ENCODE results near the gene SGMS1.

Gene SGMS1

GRCh38 chr10:50388181-50388580 is 235.6 kb downstream of the SGMS1 start:
- ChIA-PET POLR2A (ENCODE audit: low non-redundant PET) (no interaction called here), CTCF (interaction anchor here (0.6 kb wide), 2 partner anchors 56 to 115 kb away, joined by 3 to 4 read pairs; no protein-coding TSS in a partner anchor)
- DNase-seq (ENCODE audit: low spot score) = no peak
- no peak overlapping the region for H3K27ac ChIP-seq
- TF ChIP-seq, protein P1, sequence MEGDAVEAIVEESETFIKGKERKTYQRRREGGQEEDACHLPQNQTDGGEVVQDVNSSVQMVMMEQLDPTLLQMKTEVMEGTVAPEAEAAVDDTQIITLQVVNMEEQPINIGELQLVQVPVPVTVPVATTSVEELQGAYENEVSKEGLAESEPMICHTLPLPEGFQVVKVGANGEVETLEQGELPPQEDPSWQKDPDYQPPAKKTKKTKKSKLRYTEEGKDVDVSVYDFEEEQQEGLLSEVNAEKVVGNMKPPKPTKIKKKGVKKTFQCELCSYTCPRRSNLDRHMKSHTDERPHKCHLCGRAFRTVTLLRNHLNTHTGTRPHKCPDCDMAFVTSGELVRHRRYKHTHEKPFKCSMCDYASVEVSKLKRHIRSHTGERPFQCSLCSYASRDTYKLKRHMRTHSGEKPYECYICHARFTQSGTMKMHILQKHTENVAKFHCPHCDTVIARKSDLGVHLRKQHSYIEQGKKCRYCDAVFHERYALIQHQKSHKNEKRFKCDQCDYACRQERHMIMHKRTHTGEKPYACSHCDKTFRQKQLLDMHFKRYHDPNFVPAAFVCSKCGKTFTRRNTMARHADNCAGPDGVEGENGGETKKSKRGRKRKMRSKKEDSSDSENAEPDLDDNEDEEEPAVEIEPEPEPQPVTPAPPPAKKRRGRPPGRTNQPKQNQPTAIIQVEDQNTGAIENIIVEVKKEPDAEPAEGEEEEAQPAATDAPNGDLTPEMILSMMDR (conservative IDR thresholded peaks at IDR 0.05; ENCODE audit: low read depth) = no peak

DNA sequence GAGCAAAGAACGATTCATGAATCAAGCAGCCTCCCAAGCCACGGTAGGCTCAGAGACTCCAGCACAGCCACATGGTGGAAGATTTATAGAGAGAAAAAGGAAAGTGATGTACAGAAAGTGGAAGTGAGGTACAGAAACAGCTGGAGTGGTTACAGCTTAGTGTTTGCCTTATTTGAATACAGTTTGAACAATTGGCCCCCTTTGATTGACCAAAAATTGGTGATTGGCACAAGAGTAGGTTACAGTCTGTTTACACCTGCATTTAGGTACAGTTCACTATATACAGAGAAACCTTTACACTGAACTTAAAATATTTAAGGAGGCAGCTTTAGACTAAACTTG is 236.1 kb downstream of the SGMS1 start:
- CTCF ChIA-PET = interaction anchor here (0.6 kb wide), 2 partner anchors 55 to 115 kb away, joined by 3 to 4 read pairs; no protein-coding TSS in a partner anchor
- POLR2A ChIA-PET (ENCODE audit: low non-redundant PET) = no interaction called here

GRCh38 chr10:50387007-50387731 is 236.6 kb downstream of the SGMS1 start:
- no peak for DNase-seq (ENCODE audit: low spot score)
- ChIA-PET CTCF (no interaction called here), POLR2A (ENCODE audit: low non-redundant PET) (interaction anchor here (0.5 kb wide), 1 partner anchor 20 kb away, joined by 3 read pairs; no protein-coding TSS in a partner anchor)
- TF ChIP-seq, protein P1 (conservative IDR thresholded peaks at IDR 0.05; ENCODE audit: low read depth) = no peak
- no peak overlapping the region for H3K27ac ChIP-seq

More for the DNA sequence above, 236.1 kb downstream of the SGMS1 start:
- DNase-seq (ENCODE audit: low spot score) = no peak
- TF ChIP-seq, protein P1 (conservative IDR thresholded peaks at IDR 0.05; ENCODE audit: low read depth) = no peak
- no peak overlapping the region for H3K27ac ChIP-seq

- ChIA-PET POLR2A (ENCODE audit: low non-redundant PET) (no interaction called here), CTCF (no interaction called here)
- H3K27ac ChIP-seq = no peak overlapping the region
- TF ChIP-seq, protein P1 (conservative IDR thresholded peaks at IDR 0.05; ENCODE audit: low read depth) = no peak
- no peak for DNase-seq (ENCODE audit: low spot score)
Measured at GRCh38 chr10:50385624-50386023, 238.1 kb downstream of the SGMS1 start.

GRCh38 chr10:50384898-50385297 is 238.9 kb downstream of the SGMS1 start:
- H3K27ac ChIP-seq = no peak overlapping the region
- ChIA-PET CTCF (no interaction called here), POLR2A (ENCODE audit: low non-redundant PET) (no interaction called here)
- TF ChIP-seq, protein P1 (conservative IDR thresholded peaks at IDR 0.05; ENCODE audit: low read depth) = no peak
- no peak for DNase-seq (ENCODE audit: low spot score)

- CTCF ChIA-PET = no interaction called here
Measured at GRCh38 chr10:50384238-50384637, 239.5 kb downstream of the SGMS1 start.

More at GRCh38 chr10:50384238-50384637, 239.5 kb downstream of the SGMS1 start:
- no peak overlapping the region for H3K27ac ChIP-seq
- TF ChIP-seq, protein P1 (conservative IDR thresholded peaks at IDR 0.05; ENCODE audit: low read depth) = no peak
- POLR2A ChIA-PET (ENCODE audit: low non-redundant PET) = no interaction called here
- no peak for DNase-seq (ENCODE audit: low spot score)
